Activated effector memory CD4-positive, alpha-beta T cell treated with Interleukin-2 at 50 U/mL for 16 hours (primary cell): Measurements from ENCODE around the gene EIF3J.

ENCODE experiments used
- DNase-seq: peaks from one replicate; pipeline ENCODE4 v3.0.0-alpha.2; 2020

The EIF3J gene

DNA sequence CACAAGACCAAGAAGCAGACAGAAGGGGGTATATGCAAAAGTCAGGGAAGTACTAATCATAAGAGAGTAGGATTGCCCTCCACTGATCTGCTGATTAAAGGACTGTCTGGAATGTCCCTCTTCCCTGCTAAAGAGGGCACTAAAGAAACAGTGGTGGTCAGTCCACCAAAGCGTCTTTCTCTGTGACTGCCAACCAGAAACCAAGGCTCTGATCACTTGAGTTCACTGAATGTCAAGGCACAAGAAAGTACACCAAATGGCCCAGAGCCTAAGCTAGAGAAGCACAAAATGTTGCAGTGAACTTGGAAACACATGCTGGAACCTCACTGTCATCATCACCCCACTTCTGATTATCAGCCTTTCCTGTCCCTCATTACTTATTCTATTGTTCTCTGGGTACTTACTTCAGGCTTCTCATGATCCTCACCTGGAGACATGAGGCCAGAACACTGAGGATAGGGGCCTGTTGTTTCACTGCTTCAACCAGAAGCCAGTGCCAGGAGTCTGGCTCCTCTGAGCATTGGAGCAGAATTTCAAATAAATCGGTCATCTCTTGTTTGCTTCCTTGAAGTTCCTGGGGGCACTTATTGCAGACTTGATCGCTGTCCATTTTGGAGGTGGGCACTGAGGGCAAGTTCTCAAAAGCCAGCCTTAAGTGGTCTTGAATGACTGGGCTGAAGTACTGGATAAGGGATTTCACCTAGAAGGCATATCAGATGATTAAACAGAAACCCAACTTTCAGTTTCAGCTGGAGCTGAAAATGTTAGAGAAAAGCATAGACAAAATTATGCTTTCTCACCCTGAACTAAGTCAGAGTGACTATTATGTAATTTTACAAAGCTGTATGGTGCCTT, 58.9 kb downstream of the EIF3J start:
- no peak for DNase-seq

- no peak for DNase-seq
These were observed 59.6 kb downstream of the EIF3J start for GRCh38 chr15:44596511-44597010.

DNA sequence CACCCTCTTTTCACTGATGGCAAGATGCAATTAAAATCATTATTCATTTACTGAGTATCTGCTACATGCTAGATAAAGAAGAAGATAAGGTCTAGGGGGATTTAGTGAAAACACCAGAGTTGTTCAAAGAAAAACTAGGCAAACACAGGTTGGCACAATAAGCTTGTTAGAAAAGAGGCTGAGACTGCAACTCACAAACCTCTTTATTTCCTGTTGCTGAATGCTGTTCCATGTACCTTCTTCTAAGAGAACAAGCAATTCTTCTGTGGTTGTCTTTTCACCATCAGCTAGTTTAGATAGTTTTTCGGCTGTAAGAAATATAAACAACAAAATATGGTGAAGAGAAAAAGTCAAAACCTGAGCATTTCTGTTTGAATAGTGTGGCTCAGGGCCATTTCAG, 61.1 kb downstream of the EIF3J start:
- no peak for DNase-seq

DNA sequence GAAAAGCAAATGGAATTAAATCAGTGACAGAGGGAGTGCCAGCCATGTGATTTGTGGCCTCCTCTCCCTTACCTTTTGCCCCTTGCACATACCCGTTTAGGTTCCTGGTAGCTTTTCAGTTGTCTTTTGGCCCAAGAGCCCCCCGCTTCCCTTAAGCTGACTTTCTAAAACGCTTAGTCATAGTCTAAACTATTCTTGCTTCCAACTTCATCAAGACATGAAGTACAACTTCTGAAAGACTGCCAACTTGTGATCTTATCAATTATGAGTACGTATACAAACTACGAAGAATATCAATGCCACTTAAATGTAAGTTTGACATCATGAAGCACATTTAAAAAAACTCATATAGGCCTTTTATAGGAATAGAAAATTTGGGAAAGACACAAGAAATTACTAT, 61.9 kb downstream of the EIF3J start:
- no peak for DNase-seq

GRCh38 chr15:44603126-44603525, 66.2 kb downstream of the EIF3J start:
- no peak for DNase-seq

GRCh38 chr15:44606740-44607139, 69.8 kb downstream of the EIF3J start:
- DNase-seq: no peak
